Measurements from ENCODE around the gene TMEM175.

- no peak for TF ChIP-seq CTCF (IDR thresholded peaks at IDR 0.05)
- TF ChIP-seq POLR2A (IDR thresholded peaks at IDR 0.05): no peak
Observed at GRCh38 chr4:947491-947971, 15.3 kb downstream of the TMEM175 start.

All from lower leg skin (tissue), 3 donors.